K562 (cell line): Measurements from ENCODE around the gene PLEKHH2.

Source experiments
- BHLHE40 ChIP-seq: IDR thresholded peaks from 2 replicates; pipeline ENCODE4 v1.6.1; 2011; ENCODE audit warnings: low read length, improper control_type of control experiment
- CTCF ChIP-seq, 3 experiments: IDR thresholded peaks in 2 of 3; conservative IDR thresholded peaks in 1 of 3; 2 replicates each; pipeline ENCODE4 v1.5.1; 2011 to 2012; ENCODE audit warnings: low read length in 3 of 3, mild to moderate bottlenecking in 3 of 3, control low read depth in 2 of 3, improper control_type of control experiment in 1 of 3, inconsistent platforms in 1 of 3, low read depth in 1 of 3, mixed read lengths in 1 of 3, moderate library complexity in 1 of 3; ENCODE audit not compliant: insufficient read depth in 2 of 3
- MAFK ChIP-seq: IDR thresholded peaks from 2 replicates; pipeline ENCODE4 v1.6.1; 2011; ENCODE audit warnings: low read length, improper control_type of control experiment
- MYNN ChIP-seq, 2 experiments: sonication (generic); formaldehyde crosslinking in 1 of 2; IDR thresholded peaks; 2 replicates each; pipeline versions ENCODE4 v1.5.0 to v1.6.1; 2016 to 2020; ENCODE audit warnings: antibody characterized with exemption in 1 of 2, missing genetic modification reagents in 1 of 2
- PCBP2 ChIP-seq: fragments of 200-400 bp; formaldehyde crosslinking; IDR thresholded peaks from 2 replicates; pipeline ENCODE4 v1.6.1; 2018; ENCODE audit warnings: low read length, low read depth, mild to moderate bottlenecking, moderate library complexity; ENCODE audit not compliant: poor library complexity, severe bottlenecking
- PTTG1 ChIP-seq: fragments of 450-650 bp; IDR thresholded peaks from 2 replicates; pipeline ENCODE4 v1.6.1; 2016; ENCODE audit warnings: low read depth, mild to moderate bottlenecking, missing genetic modification characterization, missing compliant biosample characterization
- SETDB1 ChIP-seq: IDR thresholded peaks from one replicate; pipeline ENCODE4 v1.6.1; 2012; ENCODE audit warnings: low read length, control low read depth, inconsistent platforms
- ZBTB7A ChIP-seq: IDR thresholded peaks from 2 replicates; pipeline ENCODE4 v1.6.1; 2011; ENCODE audit warnings: low read depth, mild to moderate bottlenecking, low read length, moderate library complexity, borderline replicate concordance; ENCODE audit not compliant: control insufficient read depth
- ZNF644 ChIP-seq: fragments of 200-800 bp; sonication (Bioruptor generic); IDR thresholded peaks from 2 replicates; pipeline ENCODE4 v1.6.1; 2016; ENCODE audit warnings: low read depth, missing genetic modification characterization, missing compliant biosample characterization

- TF ChIP-seq PTTG1 (tag) (no peak), SETDB1 (no peak), PCBP2 (no peak), ZBTB7A (no peak), BHLHE40 (no peak), MYNN (IDR thresholded peaks at IDR 0.05) (no peak), MYNN (CRISPR knock-in tag; IDR thresholded peaks at IDR 0.05) (no peak), CTCF (IDR thresholded peaks at IDR 0.05 in 2 of 3, conservative IDR thresholded peaks at IDR 0.05 in 1 of 3; ENCODE audit: insufficient read depth in 2 of 3, low read depth in 1 of 3, low read length in 3 of 3) (no peak), MAFK (no peak), ZNF644 (tag) (no peak)
Observed at GRCh38 chr2:43792653-43793052, 155.6 kb downstream of the PLEKHH2 start.
